Hepatocyte (in vitro differentiated cells): ENCODE data around the gene CRAMP1. TPM values are rescaled to one million over a fixed set of nuclear protein-coding genes. Genes with fewer than 3 reads are reported as not detected.
"Not testable (repeated sequence)": the region's sequence is repeated elsewhere in the genome, so short reads cannot be mapped to it uniquely, and the experiment has no call there.

Source experiments
- DNase-seq: peaks from one replicate; pipeline ENCODE4 v3.0.0-alpha.2; 2016; ENCODE audit warnings: low spot score
- H2AFZ ChIP-seq: fragments of 200-600 bp; sonication (generic); 2 replicates; pipeline ENCODE4 v1.6.0; 2016; ENCODE audit warnings: antibody characterized with exemption, mild to moderate bottlenecking
- H3K27ac ChIP-seq: fragments of 200-600 bp; sonication (generic); 2 replicates; pipeline ENCODE4 v1.5.1; 2016; ENCODE audit warnings: mild to moderate bottlenecking
- H3K27me3 ChIP-seq: fragments of 200-600 bp; sonication (generic); 2 replicates; pipeline ENCODE4 v1.6.1; 2016
- H3K36me3 ChIP-seq: fragments of 200-600 bp; sonication (generic); replicated peaks from 2 replicates; pipeline ENCODE4 v1.5.1; 2016; ENCODE audit warnings: low read depth; ENCODE audit not compliant: insufficient read depth
- H3K4me1 ChIP-seq: fragments of 200-600 bp; sonication (generic); 2 replicates; pipeline ENCODE4 v1.5.1; 2016; ENCODE audit warnings: mild to moderate bottlenecking, moderate library complexity; ENCODE audit not compliant: insufficient read depth
- H3K4me2 ChIP-seq: fragments of 200-600 bp; sonication (generic); 2 replicates; pipeline ENCODE4 v1.6.0; 2016
- H3K4me3 ChIP-seq: fragments of 200-600 bp; sonication (generic); 2 replicates; pipeline ENCODE4 v1.5.1; 2016; ENCODE audit warnings: mild to moderate bottlenecking
- H3K79me2 ChIP-seq: fragments of 200-600 bp; sonication (generic); 2 replicates; pipeline ENCODE4 v1.6.0; 2017; ENCODE audit warnings: mild to moderate bottlenecking
- H3K9me2 ChIP-seq: fragments of 200-600 bp; sonication (generic); replicated peaks from 2 replicates; pipeline ENCODE4 v1.6.0; 2017; ENCODE audit warnings: mild to moderate bottlenecking; ENCODE audit not compliant: insufficient read depth
- H3K9me3 ChIP-seq: fragments of 200-600 bp; sonication (generic); 2 replicates; pipeline ENCODE4 v1.5.1; 2016; ENCODE audit warnings: low read depth, mild to moderate bottlenecking
- H4K20me1 ChIP-seq: fragments of 200-600 bp; sonication (generic); 2 replicates; pipeline ENCODE4 v1.6.0; 2016; ENCODE audit warnings: mild to moderate bottlenecking; ENCODE audit not compliant: insufficient read depth, poor library complexity, severe bottlenecking
- EZH2 ChIP-seq: fragments of 200-600 bp; sonication (generic); IDR thresholded peaks from 2 replicates; pipeline ENCODE4 v1.6.1; 2016; ENCODE audit warnings: antibody characterized with exemption, mild to moderate bottlenecking, borderline replicate concordance
- EZH2phosphoT487 ChIP-seq: fragments of 200-600 bp; sonication (generic); IDR thresholded peaks from one replicate; pipeline ENCODE4 v1.6.1; 2018; ENCODE audit warnings: antibody characterized with exemption, mild to moderate bottlenecking, low read depth, moderate library complexity; ENCODE audit not compliant: unreplicated experiment, severe bottlenecking
- WGBS: methylation state at CpG from one replicate; pipeline ENCODE4 v1.1.6; 2016; ENCODE audit warnings: low lambda C conversion rate; ENCODE audit errors: missing lambda C conversion rate; 5-methylcytosine and 5-hydroxymethylcytosine counted together
- polyA plus RNA-seq: library from polyadenylated mRNA; unstranded; fragments of >200 nt; fragmentation: Nextera tagmentation; extraction: Ambion mirVana; gene quantifications from 2 replicates; pipeline ENCODE4 v1.2.1, GENCODE V29; 2016
- total RNA-seq: library from RNA; depleted of rRNA; stranded (reverse); fragments of >200 nt; gene quantifications from 2 replicates; pipeline ENCODE4 v1.2.3, GENCODE V29; 2014
- TF ChIP-seq, protein P1 (sequence below): fragments of 200-600 bp; sonication (generic); IDR thresholded peaks from 2 replicates; pipeline ENCODE4 v1.5.1; 2016; ENCODE audit warnings: antibody characterized with exemption, mild to moderate bottlenecking; ENCODE audit not compliant: poor library complexity

Gene CRAMP1
- total and polyA plus RNA-seq, 2 experiments from 2014 or later: 6.7 to 8.2 TPM

DNA sequence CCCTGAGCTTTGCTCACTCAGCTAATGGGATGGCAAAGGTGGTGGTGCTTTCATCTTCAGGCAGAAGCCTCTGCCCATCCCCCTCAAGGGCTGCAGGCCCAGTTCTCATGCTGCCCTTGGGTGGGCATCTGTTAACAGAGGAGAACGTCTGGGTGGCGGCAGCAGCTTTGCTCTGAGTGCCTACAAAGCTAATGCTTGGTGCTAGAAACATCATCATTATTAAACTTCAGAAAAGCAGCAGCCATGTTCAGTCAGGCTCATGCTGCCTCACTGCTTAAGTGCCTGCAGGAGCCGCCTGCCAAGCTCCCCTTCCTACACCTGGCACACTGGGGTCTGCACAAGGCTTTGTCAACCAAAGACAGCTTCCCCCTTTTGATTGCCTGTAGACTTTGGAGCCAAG lies 88.1 kb downstream of the CRAMP1 start:
- Histone ChIP-seq H3K4me3 (no peak overlapping the region), H4K20me1 (no peaks in the 10 kb centered on the region), H3K27ac (no peak overlapping the region), H3K36me3 (no peaks in the 10 kb centered on the region), H3K9me2 (no peaks in the 10 kb centered on the region), H2AFZ (no peak overlapping the region), H3K79me2 (peaks cover 11% of the 10 kb centered on the region), H3K4me1 (no peaks in the 10 kb centered on the region), H3K27me3 (no peaks in the 10 kb centered on the region), H3K9me3 (no peaks in the 10 kb centered on the region), H3K4me2 (no peak overlapping the region)
- 96% methylated on average over 3 of the region's 3 CpGs for WGBS
- no peak for DNase-seq
- TF ChIP-seq EZH2phosphoT487: no peak
- TF ChIP-seq, protein P1, sequence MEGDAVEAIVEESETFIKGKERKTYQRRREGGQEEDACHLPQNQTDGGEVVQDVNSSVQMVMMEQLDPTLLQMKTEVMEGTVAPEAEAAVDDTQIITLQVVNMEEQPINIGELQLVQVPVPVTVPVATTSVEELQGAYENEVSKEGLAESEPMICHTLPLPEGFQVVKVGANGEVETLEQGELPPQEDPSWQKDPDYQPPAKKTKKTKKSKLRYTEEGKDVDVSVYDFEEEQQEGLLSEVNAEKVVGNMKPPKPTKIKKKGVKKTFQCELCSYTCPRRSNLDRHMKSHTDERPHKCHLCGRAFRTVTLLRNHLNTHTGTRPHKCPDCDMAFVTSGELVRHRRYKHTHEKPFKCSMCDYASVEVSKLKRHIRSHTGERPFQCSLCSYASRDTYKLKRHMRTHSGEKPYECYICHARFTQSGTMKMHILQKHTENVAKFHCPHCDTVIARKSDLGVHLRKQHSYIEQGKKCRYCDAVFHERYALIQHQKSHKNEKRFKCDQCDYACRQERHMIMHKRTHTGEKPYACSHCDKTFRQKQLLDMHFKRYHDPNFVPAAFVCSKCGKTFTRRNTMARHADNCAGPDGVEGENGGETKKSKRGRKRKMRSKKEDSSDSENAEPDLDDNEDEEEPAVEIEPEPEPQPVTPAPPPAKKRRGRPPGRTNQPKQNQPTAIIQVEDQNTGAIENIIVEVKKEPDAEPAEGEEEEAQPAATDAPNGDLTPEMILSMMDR: no peak
- no peak for TF ChIP-seq EZH2

GRCh38 chr16:1701216-1701878 lies 89.2 kb downstream of the CRAMP1 start:
- DNase-seq: no peak
- H3K4me3 ChIP-seq: no peak overlapping the region
- H3K27ac ChIP-seq: no peak overlapping the region
- no peaks in the 10 kb centered on the region for H3K9me3 ChIP-seq
- no peaks in the 10 kb centered on the region for H3K27me3 ChIP-seq
- H3K4me2 ChIP-seq: no peak overlapping the region
- H3K4me1 ChIP-seq: no peaks in the 10 kb centered on the region
- H2AFZ ChIP-seq: no peak overlapping the region
- H3K36me3 ChIP-seq: no peaks in the 10 kb centered on the region
- H4K20me1 ChIP-seq: no peaks in the 10 kb centered on the region
- WGBS: 91% methylated on average over 6 of the region's 6 CpGs
- H3K9me2 ChIP-seq: no peaks in the 10 kb centered on the region
- TF ChIP-seq EZH2phosphoT487 (no peak), EZH2 (no peak)
- TF ChIP-seq, protein P1: no peak
- peaks cover 13% of the 10 kb centered on the region for H3K79me2 ChIP-seq

DNA sequence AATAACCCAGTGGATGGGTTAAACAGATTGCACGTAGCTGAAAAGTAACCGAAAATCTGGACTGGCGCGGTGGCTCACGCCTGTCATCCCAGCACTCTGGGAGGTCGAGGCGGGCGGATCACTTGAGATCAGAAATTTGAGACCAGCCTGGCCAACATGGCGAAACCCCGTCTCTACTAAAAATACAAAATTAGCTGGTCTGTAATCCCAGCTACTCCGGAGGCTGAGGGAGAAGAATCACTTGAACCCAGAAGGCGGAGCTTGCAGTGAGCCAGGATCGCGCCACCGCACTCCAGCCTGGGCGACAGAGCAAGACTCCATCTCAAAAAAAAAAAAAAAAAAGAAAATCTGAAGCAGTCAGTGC lies 93.1 kb downstream of the CRAMP1 start:
- peaks cover 35% of the 10 kb centered on the region for H4K20me1 ChIP-seq
- H3K9me2 ChIP-seq, DNase-seq, H3K27me3 ChIP-seq, H3K9me3 ChIP-seq, H3K36me3 ChIP-seq: not testable (repeated sequence)
- peak overlapping the region; percentile 84 for H2AFZ ChIP-seq
- peaks cover 13% of the 10 kb centered on the region for H3K4me1 ChIP-seq
- peak overlapping the region; percentile 71 for H3K4me3 ChIP-seq
- H3K4me2 ChIP-seq: peak overlapping the region; percentile 92
- H3K27ac ChIP-seq: peak overlapping the region; percentile 96
- peaks cover 49% of the 10 kb centered on the region for H3K79me2 ChIP-seq
- WGBS: 2% methylated on average over 16 of the region's 16 CpGs

DNA sequence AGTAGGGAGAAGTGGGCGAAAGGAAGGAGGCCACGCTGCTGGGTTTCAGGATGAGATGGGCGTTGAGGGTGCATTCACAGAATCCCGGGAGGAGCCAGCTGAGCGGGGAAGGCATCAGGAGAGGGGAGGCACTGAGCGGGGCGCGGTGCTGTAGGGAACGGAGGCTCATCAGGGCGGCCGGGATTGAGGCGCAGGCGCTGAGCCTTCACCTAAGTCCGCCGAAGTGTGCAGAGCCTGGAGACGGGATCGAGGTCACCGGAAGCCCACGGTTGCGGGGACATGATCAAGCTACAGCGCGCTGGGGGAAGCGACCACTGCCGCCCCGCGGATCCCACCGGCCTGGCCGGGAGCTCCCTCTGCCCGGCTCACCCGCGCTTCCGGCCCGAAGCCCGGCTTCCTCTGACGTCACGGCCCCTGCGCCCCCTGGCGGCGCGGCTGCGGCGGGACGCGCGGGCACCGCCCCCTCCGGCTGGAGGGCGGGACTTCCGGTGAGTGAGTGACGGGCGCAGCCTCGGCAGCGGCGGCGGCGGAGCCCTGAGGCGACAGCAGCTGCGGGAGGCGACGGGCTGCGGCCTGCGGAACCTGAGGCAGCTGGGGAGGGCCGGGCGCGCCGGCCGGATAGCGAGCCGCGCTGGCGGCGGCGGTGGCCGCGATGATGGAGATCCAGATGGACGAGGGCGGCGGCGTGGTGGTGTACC lies 93.7 kb downstream of the CRAMP1 start, which contains the start of gene MAPK8IP3:
Gene MAPK8IP3, plus strand, starts transcription at position 508 of the 698 bp plus-strand sequence. Its CDS starts 145 bp downstream, at position 653.
- H2AFZ ChIP-seq: peak within 1 kb of the TSS; percentile 93
- H3K4me2 ChIP-seq: peak within 1 kb of the TSS; percentile 96
- H3K9me3 ChIP-seq: no peaks in the 10 kb centered on the region
- H3K27ac ChIP-seq: peak within 1 kb of the TSS; percentile 96
- H3K4me1 ChIP-seq: peaks cover 13% of the 10 kb centered on the region
- no peak for TF ChIP-seq EZH2phosphoT487
- TF ChIP-seq, protein P1: peak; percentile 82
- peaks cover 37% of the 10 kb centered on the region for H4K20me1 ChIP-seq
- WGBS: under 1% methylated on average over 69 of the region's 79 CpGs
- H3K36me3 ChIP-seq: no peaks in the 10 kb centered on the region
- H3K79me2 ChIP-seq: peaks cover 54% of the 10 kb centered on the region
- DNase-seq: peak; percentile 96
- H3K9me2 ChIP-seq: no peaks in the 10 kb centered on the region
- H3K4me3 ChIP-seq: peak within 1 kb of the TSS; percentile 95
- H3K27me3 ChIP-seq: no peaks in the 10 kb centered on the region
